Naive thymus-derived CD4-positive, alpha-beta T cell (primary cell): ENCODE results near the gene LMTK2. TPM values are rescaled to one million over a fixed set of nuclear protein-coding genes. Genes with fewer than 3 reads are reported as not detected.

Experiments used
- ATAC-seq: fragments of 150-1000 bp; cut with Tn5 transposase; 2 replicates; pipeline ENCODE4 v1.10.0; 2021; ENCODE audit warnings: mild to moderate bottlenecking, moderate library complexity
- CTCF ChIA-PET: fragments of 350-600 bp; sonication (Branson Sonifier 250); formaldehyde crosslinking; loops from one replicate; lab custom pipeline; 2021; ENCODE audit warnings: antibody characterized with exemption; lab: Charles Lee
- POLR2A ChIA-PET: fragments of 350-600 bp; sonication (Branson Sonifier 250); formaldehyde crosslinking; loops from one replicate; lab custom pipeline; 2021; ENCODE audit warnings: antibody characterized with exemption, inconsistent platforms; lab: Charles Lee
- DNase-seq, 9 donors: peaks; one replicate each; pipeline versions ENCODE4 v3.0.0 to v3.0.0-alpha.2; 2020 to 2022; ENCODE audit warnings: mixed read lengths in 1 of 9
- H3K27ac ChIP-seq: one replicate; pipeline ENCODE4 v1.7.0; 2013; ENCODE audit warnings: mild to moderate bottlenecking, low read depth, low read length, moderate library complexity
- H3K27me3 ChIP-seq, 2 donors: one replicate each; pipeline ENCODE4 v1.7.0; 2013; ENCODE audit warnings: low read length in 2 of 2, mild to moderate bottlenecking in 2 of 2, moderate library complexity in 2 of 2; ENCODE audit not compliant: control insufficient read depth in 2 of 2, insufficient read depth in 2 of 2
- H3K36me3 ChIP-seq, 3 experiments: 1 replicate in 2 of 3; 2 replicates in 1 of 3; pipeline ENCODE4 v1.7.0; 2013; ENCODE audit warnings: low read length in 3 of 3, mild to moderate bottlenecking in 3 of 3, moderate library complexity in 1 of 3; ENCODE audit not compliant: insufficient read depth in 3 of 3, control insufficient read depth in 2 of 3
- H3K4me1 ChIP-seq, 2 donors: one replicate each; pipeline ENCODE4 v1.7.0; 2013; ENCODE audit warnings: low read length in 2 of 2, mild to moderate bottlenecking in 2 of 2, moderate library complexity in 1 of 2; ENCODE audit not compliant: control insufficient read depth in 2 of 2, insufficient read depth in 2 of 2
- H3K4me3 ChIP-seq: 2 replicates; pipeline ENCODE4 v1.7.0; 2013; ENCODE audit warnings: mild to moderate bottlenecking, low read length
- H3K9me3 ChIP-seq, 3 experiments: 1 replicate in 2 of 3; 2 replicates in 1 of 3; pipeline ENCODE4 v1.7.0; 2013; ENCODE audit warnings: low read length in 3 of 3; ENCODE audit not compliant: control insufficient read depth in 2 of 3
- H3K27ac Mint-ChIP-seq, 9 donors: one replicate each; pipeline ENCODE4 v1.8.0; 2020 to 2022; ENCODE audit warnings: mixed read lengths in 9 of 9, mild to moderate bottlenecking in 8 of 9, moderate library complexity in 5 of 9, inconsistent platforms in 2 of 9
- H3K27me3 Mint-ChIP-seq, 5 donors: one replicate each; pipeline ENCODE4 v1.8.0; 2021 to 2022; ENCODE audit warnings: mixed read lengths in 5 of 5, mild to moderate bottlenecking in 1 of 5
- H3K36me3 Mint-ChIP-seq, 5 donors: one replicate each; pipeline ENCODE4 v1.8.0; 2020 to 2022; ENCODE audit warnings: mixed read lengths in 5 of 5, mild to moderate bottlenecking in 3 of 5, inconsistent platforms in 1 of 5
- H3K4me1 Mint-ChIP-seq, 7 donors: one replicate each; pipeline ENCODE4 v1.8.0; 2020 to 2022; ENCODE audit warnings: mixed read lengths in 7 of 7, mild to moderate bottlenecking in 3 of 7, inconsistent platforms in 1 of 7
- H3K4me3 Mint-ChIP-seq, 10 donors: one replicate each; pipeline ENCODE4 v1.8.0; 2020 to 2022; ENCODE audit warnings: mild to moderate bottlenecking in 10 of 10, mixed read lengths in 10 of 10, moderate library complexity in 6 of 10, inconsistent platforms in 2 of 10
- H3K9me3 Mint-ChIP-seq, 11 donors: one replicate each; pipeline ENCODE4 v1.8.0; 2020 to 2022; ENCODE audit warnings: mixed read lengths in 11 of 11, mild to moderate bottlenecking in 4 of 11, inconsistent platforms in 1 of 11, moderate library complexity in 1 of 11
- intact Hi-C, 2 donors: fragments of 100-400 bp; cut with micrococcal nuclease; formaldehyde crosslinking; loops; one replicate each; pipeline ENCODE4 v1.15.1; 2023
- polyA plus RNA-seq, 2 donors: library from polyadenylated mRNA; unstranded; fragments of 300-500 nt; fragmentation: Illumina TruSeq; gene quantifications; one replicate each; pipeline ENCODE4 v1.2.3, GENCODE V29; 2021
- total RNA-seq, 6 experiments: library from RNA in 5 of 6; stranded (reverse) in 5 of 6; gene quantifications; 1 replicate in 5 of 6; 2 replicates in 1 of 6; pipeline ENCODE4 v1.2.3 and lab custom pipeline; 2021 to 2026

The LMTK2 gene
- total and polyA plus RNA-seq, 7 experiments from 2014 or later: 2.2 to 29.1 (median 18.1) TPM

- no peak overlapping the region for H3K27ac ChIP-seq
- no peak for ATAC-seq
- H3K4me1 Mint-ChIP-seq: peaks cover 0 to 2% (median 0%) of the 10 kb centered on the region in 7 donors
- H3K27me3 Mint-ChIP-seq: peaks cover 0 to 13% (median 3%) of the 10 kb centered on the region in 5 donors
- H3K4me3 ChIP-seq: no peak overlapping the region
- no peak overlapping the region for H3K27ac Mint-ChIP-seq
- no peaks in the 10 kb centered on the region for H3K36me3 ChIP-seq
- H3K36me3 Mint-ChIP-seq: no peaks in the 10 kb centered on the region
- peaks cover 0 to 17% (median 2%) of the 10 kb centered on the region in 11 donors for H3K9me3 Mint-ChIP-seq
- H3K9me3 ChIP-seq: no peaks in the 10 kb centered on the region
- intact Hi-C loops: no loop called here
- no peak for DNase-seq
- CTCF ChIA-PET: no interaction called here
- no peaks in the 10 kb centered on the region for H3K4me1 ChIP-seq
- no peak overlapping the region for H3K4me3 Mint-ChIP-seq
- POLR2A ChIA-PET: no interaction called here
- no peaks in the 10 kb centered on the region for H3K27me3 ChIP-seq
Observed at GRCh38 chr7:98073047-98073446, 33.6 kb upstream of the LMTK2 start.

DNA sequence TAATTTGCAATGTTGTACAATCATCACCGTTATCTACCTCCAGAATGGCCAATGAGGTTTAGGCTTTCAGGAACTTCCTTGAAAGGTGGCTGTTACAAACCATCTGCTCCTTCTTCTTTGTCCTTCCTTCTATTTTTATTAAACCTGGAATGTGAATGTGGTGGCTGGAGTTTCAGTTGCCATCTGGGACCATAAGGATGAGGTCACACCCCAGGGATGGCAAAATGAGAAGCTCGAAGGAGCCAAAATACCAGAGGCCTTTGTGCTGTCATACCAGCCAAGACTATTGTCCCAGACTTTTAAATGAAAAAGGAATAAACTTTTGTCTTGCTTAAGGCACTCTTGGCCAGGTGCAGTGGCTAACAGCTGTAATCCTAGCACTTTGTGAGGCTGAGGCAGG, 30.9 kb upstream of the LMTK2 start:
- no peak overlapping the region for H3K27ac ChIP-seq
- POLR2A ChIA-PET: no interaction called here
- Mint-ChIP-seq H3K9me3 (peaks cover 0 to 17% (median 2%) of the 10 kb centered on the region in 11 donors), H3K4me3 (no peak overlapping the region), H3K36me3 (no peaks in the 10 kb centered on the region), H3K27ac (no peak overlapping the region), H3K27me3 (peaks cover 0 to 6% (median 3%) of the 10 kb centered on the region in 5 donors), H3K4me1 (peaks cover 0 to 2% (median 0%) of the 10 kb centered on the region in 7 donors)
- CTCF ChIA-PET: no interaction called here
- ATAC-seq: no peak
- H3K36me3 ChIP-seq: no peaks in the 10 kb centered on the region
- no peaks in the 10 kb centered on the region for H3K27me3 ChIP-seq
- no peaks in the 10 kb centered on the region for H3K4me1 ChIP-seq
- intact Hi-C loops: no loop called here
- no peaks in the 10 kb centered on the region for H3K9me3 ChIP-seq
- DNase-seq: no peak
- no peak overlapping the region for H3K4me3 ChIP-seq

DNA sequence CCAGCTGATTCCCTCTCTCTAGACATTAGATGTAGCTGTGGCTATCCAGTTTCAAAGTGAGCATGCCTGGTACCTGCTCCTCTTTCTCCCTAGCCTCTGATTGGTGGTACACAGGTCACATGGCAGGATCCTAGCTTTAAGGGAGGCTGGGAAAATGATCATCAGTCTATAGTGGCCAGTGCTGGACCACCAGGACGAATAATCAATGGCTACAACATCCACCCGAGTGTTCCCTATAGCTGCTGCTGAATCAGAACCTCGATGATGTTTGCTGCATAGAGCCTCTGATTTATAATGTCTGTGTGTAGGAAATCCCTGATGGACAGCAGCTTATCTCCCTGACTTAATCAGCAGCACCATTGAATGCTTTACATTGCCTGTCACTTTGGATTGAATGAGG, 28.9 kb upstream of the LMTK2 start:
- DNase-seq: no peak
- H3K27ac Mint-ChIP-seq: no peak overlapping the region
- no peaks in the 10 kb centered on the region for H3K36me3 Mint-ChIP-seq
- Histone ChIP-seq H3K27ac (no peak overlapping the region), H3K27me3 (no peaks in the 10 kb centered on the region), H3K36me3 (no peaks in the 10 kb centered on the region), H3K4me1 (no peaks in the 10 kb centered on the region), H3K9me3 (no peaks in the 10 kb centered on the region), H3K4me3 (no peak overlapping the region)
- ATAC-seq: no peak
- intact Hi-C loops: no loop called here
- peaks cover 0 to 17% (median 2%) of the 10 kb centered on the region in 11 donors for H3K9me3 Mint-ChIP-seq
- peaks cover 0 to 2% (median 0%) of the 10 kb centered on the region in 7 donors for H3K4me1 Mint-ChIP-seq
- peaks cover 0 to 6% (median 3%) of the 10 kb centered on the region in 5 donors for H3K27me3 Mint-ChIP-seq
- no peak overlapping the region for H3K4me3 Mint-ChIP-seq
- ChIA-PET CTCF (no interaction called here), POLR2A (no interaction called here)

DNA sequence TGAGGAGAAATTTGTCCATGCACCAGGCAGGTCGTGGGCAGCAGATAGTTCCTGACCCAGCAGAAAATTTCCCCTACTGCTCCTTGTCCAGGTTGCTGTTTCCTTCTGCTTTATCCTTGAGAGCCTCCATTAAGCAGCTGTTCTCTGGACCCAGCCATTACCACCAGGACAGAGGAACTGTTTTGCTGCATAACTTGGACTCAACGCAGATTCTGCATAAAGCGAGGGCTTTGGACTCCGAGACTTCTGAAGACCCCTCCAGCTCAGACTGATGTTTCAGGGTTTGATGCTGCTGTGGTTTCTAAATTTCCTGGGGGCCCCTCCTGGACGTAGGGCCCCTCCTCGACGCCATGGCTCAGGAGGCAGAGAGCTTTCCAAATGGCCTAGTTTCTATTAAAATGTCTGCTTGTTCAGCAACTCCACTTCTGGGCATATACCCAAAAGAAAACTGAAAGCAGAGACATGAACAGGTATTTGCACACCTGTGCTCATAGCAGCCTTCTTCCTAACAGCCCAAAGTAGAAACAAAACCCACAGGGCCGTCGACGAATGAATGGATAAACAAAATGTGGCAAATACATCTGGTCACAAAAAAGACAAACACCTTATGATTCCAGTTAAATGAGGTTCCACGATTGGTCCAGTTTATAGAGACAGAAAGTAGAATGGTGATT, 28.3 kb upstream of the LMTK2 start:
- no peaks in the 10 kb centered on the region for H3K36me3 Mint-ChIP-seq
- POLR2A ChIA-PET: no interaction called here
- ATAC-seq (no peak), DNase-seq (no peak)
- H3K27ac Mint-ChIP-seq: no peak overlapping the region
- H3K27me3 ChIP-seq: no peaks in the 10 kb centered on the region
- H3K27me3 Mint-ChIP-seq: peaks cover 0 to 6% (median 3%) of the 10 kb centered on the region in 5 donors
- H3K27ac ChIP-seq: no peak overlapping the region
- H3K9me3 Mint-ChIP-seq: peaks cover 0 to 17% (median 2%) of the 10 kb centered on the region in 11 donors
- H3K4me3 ChIP-seq: no peak overlapping the region
- no peak overlapping the region for H3K4me3 Mint-ChIP-seq
- intact Hi-C loops: no loop called here
- H3K4me1 Mint-ChIP-seq: peaks cover 0 to 2% (median 0%) of the 10 kb centered on the region in 7 donors
- H3K4me1 ChIP-seq: no peaks in the 10 kb centered on the region
- no peaks in the 10 kb centered on the region for H3K36me3 ChIP-seq
- CTCF ChIA-PET: no interaction called here
- H3K9me3 ChIP-seq: no peaks in the 10 kb centered on the region

GRCh38 chr7:98079891-98080648, 26.6 kb upstream of the LMTK2 start:
- Mint-ChIP-seq H3K4me1 (peaks cover 0 to 2% (median 0%) of the 10 kb centered on the region in 7 donors), H3K9me3 (peaks cover 0 to 9% (median 0%) of the 10 kb centered on the region in 11 donors), H3K27ac (no peak overlapping the region), H3K36me3 (no peaks in the 10 kb centered on the region), H3K4me3 (no peak overlapping the region), H3K27me3 (peaks cover 0 to 6% (median 3%) of the 10 kb centered on the region in 5 donors)
- no peak overlapping the region for H3K4me3 ChIP-seq
- intact Hi-C loops: no loop called here
- no peak overlapping the region for H3K27ac ChIP-seq
- ChIA-PET POLR2A (no interaction called here), CTCF (no interaction called here)
- H3K9me3 ChIP-seq: no peaks in the 10 kb centered on the region
- DNase-seq (no peak), ATAC-seq (no peak)
- no peaks in the 10 kb centered on the region for H3K36me3 ChIP-seq
- no peaks in the 10 kb centered on the region for H3K4me1 ChIP-seq
- H3K27me3 ChIP-seq: no peaks in the 10 kb centered on the region

- ChIA-PET POLR2A (no interaction called here), CTCF (no interaction called here)
- Mint-ChIP-seq H3K27ac (no peak overlapping the region), H3K4me1 (peaks cover 0 to 2% (median 0%) of the 10 kb centered on the region in 7 donors), H3K36me3 (no peaks in the 10 kb centered on the region), H3K27me3 (peaks cover 0 to 6% (median 3%) of the 10 kb centered on the region in 5 donors), H3K9me3 (no peaks in the 10 kb centered on the region), H3K4me3 (no peak overlapping the region)
- H3K36me3 ChIP-seq: no peaks in the 10 kb centered on the region
- H3K4me3 ChIP-seq: no peak overlapping the region
- intact Hi-C loops: no loop called here
- no peaks in the 10 kb centered on the region for H3K27me3 ChIP-seq
- ATAC-seq (no peak), DNase-seq (no peak)
- no peaks in the 10 kb centered on the region for H3K9me3 ChIP-seq
- H3K4me1 ChIP-seq: no peaks in the 10 kb centered on the region
- H3K27ac ChIP-seq: no peak overlapping the region
Observed at GRCh38 chr7:98081319-98081718, 25.3 kb upstream of the LMTK2 start.
